GM18502 (cell line): Measurements from ENCODE around the gene TNRC18.
"Not testable (repeated sequence)": the region's sequence is repeated elsewhere in the genome, so short reads cannot be mapped to it uniquely, and the experiment has no call there.

Experiments used
- ATAC-seq: cut with Tn5 transposase; IDR thresholded peaks from one replicate; pipeline ENCODE4 v1.9.1; 2021; ENCODE audit warnings: mild to moderate bottlenecking; ENCODE audit not compliant: unreplicated experiment, poor library complexity

Gene TNRC18

GRCh38 chr7:5380350-5381070 is 43.1 kb downstream of the TNRC18 start:
- ATAC-seq: no peak

GRCh38 chr7:5379546-5379945 is 44.1 kb downstream of the TNRC18 start:
- ATAC-seq: no peak

GRCh38 chr7:5377816-5378215 is 45.8 kb downstream of the TNRC18 start:
- no peak for ATAC-seq

GRCh38 chr7:5377279-5377678 is 46.4 kb downstream of the TNRC18 start:
- no peak for ATAC-seq

GRCh38 chr7:5375925-5376324 is 47.7 kb downstream of the TNRC18 start:
- ATAC-seq: no peak

- no peak for ATAC-seq
Observed at GRCh38 chr7:5374464-5374863, 49.2 kb downstream of the TNRC18 start.

GRCh38 chr7:5373300-5373699 is 50.3 kb downstream of the TNRC18 start:
- ATAC-seq: no peak

- ATAC-seq: no peak
Observed at GRCh38 chr7:5370454-5371353, 52.9 kb downstream of the TNRC18 start.

GRCh38 chr7:5367661-5368060 is 56.0 kb downstream of the TNRC18 start:
- ATAC-seq: no peak

- peak; percentile 75 for ATAC-seq
Observed at GRCh38 chr7:5365976-5366625, 57.5 kb downstream of the TNRC18 start.

GRCh38 chr7:5363729-5364128 is 59.9 kb downstream of the TNRC18 start:
- ATAC-seq: peak; percentile 58

- ATAC-seq: no peak
Observed at GRCh38 chr7:5362466-5362865, 61.2 kb downstream of the TNRC18 start.

- ATAC-seq: no peak
Observed at GRCh38 chr7:5361446-5362127, 62.0 kb downstream of the TNRC18 start.

GRCh38 chr7:5360971-5361370 is 62.7 kb downstream of the TNRC18 start:
- ATAC-seq: no peak

- ATAC-seq: no peak
Observed at GRCh38 chr7:5360451-5360850, 63.2 kb downstream of the TNRC18 start.

- ATAC-seq: not testable (repeated sequence)
Observed at GRCh38 chr7:5360021-5360420, 63.6 kb downstream of the TNRC18 start.

- ATAC-seq: no peak
Observed at GRCh38 chr7:5359344-5359743, 64.3 kb downstream of the TNRC18 start.

- ATAC-seq: no peak
Observed at GRCh38 chr7:5357951-5358350, 65.7 kb downstream of the TNRC18 start.

- ATAC-seq: no peak
Observed at GRCh38 chr7:5356751-5357119, 66.9 kb downstream of the TNRC18 start.

- no peak for ATAC-seq
Observed at GRCh38 chr7:5354460-5355232, 69.0 kb downstream of the TNRC18 start.
